GM12878 (cell line): ENCODE results near the gene SMC1B. TPM values are rescaled to one million over a fixed set of nuclear protein-coding genes. Genes with fewer than 3 reads are reported as not detected.

Source experiments
- ATAC-seq: fragments of 200-7000 bp; cut with Tn5 transposase; 3 replicates; pipeline ENCODE4 v1.9.1; 2020; ENCODE audit warnings: mild to moderate bottlenecking, moderate library complexity
- BruUV-seq: library from RNA; stranded (reverse); fragments of 400-500 nt; replicated peaks from 2 replicates; lab custom pipeline; 2021; lab: Mats Ljungman, UMichigan
- CTCF ChIA-PET: fragments of 300-600 bp; sonication (Branson Sonifier 250); formaldehyde crosslinking; extraction: SDS; loops from one replicate; lab custom pipeline; 2021; ENCODE audit warnings: inconsistent platforms; lab: Yijun Ruan, JAX
- POLR2A ChIA-PET: fragments of 350-600 bp; formaldehyde crosslinking; extraction: SDS; loops from one replicate; lab custom pipeline; 2021; ENCODE audit warnings: inconsistent platforms; lab: Charles Lee
- RAD21 ChIA-PET: fragments of 300-600 bp; sonication (Branson Sonifier 250); formaldehyde crosslinking; loops from one replicate; lab custom pipeline; 2023; ENCODE audit warnings: antibody characterized with exemption; ENCODE audit not compliant: unreplicated experiment; lab: Charles Lee
- SMC1A ChIA-PET: fragments of 300-600 bp; sonication (Branson Sonifier 250); formaldehyde crosslinking; loops from one replicate; lab custom pipeline; 2023; ENCODE audit not compliant: unreplicated experiment, uncharacterized antibody; lab: Charles Lee
- DNase-seq: peaks from one replicate; pipeline ENCODE4 v3.0.0-alpha.2; 2011; ENCODE audit warnings: low read depth, low spot score
- FAIRE-seq: peaks from 3 replicates; lab custom pipeline; 2011; peaks lifted over from hg19 to GRCh38; lab: Jason Lieb, UNC
- H2AFZ ChIP-seq: 2 replicates; pipeline ENCODE4 v1.6.0; 2011; ENCODE audit warnings: low read depth, low read length, control low read depth; ENCODE audit not compliant: control insufficient read depth
- H3K27ac ChIP-seq: 2 replicates; pipeline ENCODE4 v1.5.1; 2011; ENCODE audit warnings: control low read depth; ENCODE audit not compliant: control insufficient read depth, insufficient read depth
- H3K27me3 ChIP-seq, 2 experiments: replicated peaks in 1 of 2; 2 replicates each; pipeline versions ENCODE4 v1.6.0 to v1.6.1; 2011; ENCODE audit warnings: low read length in 1 of 2; ENCODE audit not compliant: control insufficient read depth in 2 of 2, insufficient read depth in 2 of 2
- H3K36me3 ChIP-seq, 2 experiments: 2 replicates each; pipeline ENCODE4 v1.5.1; 2011; ENCODE audit warnings: low read length in 1 of 2; ENCODE audit not compliant: control insufficient read depth in 2 of 2, insufficient read depth in 2 of 2
- H3K4me1 ChIP-seq: 2 replicates; pipeline ENCODE4 v1.6.1; 2011; ENCODE audit warnings: mild to moderate bottlenecking, low read length, moderate library complexity, mixed read lengths; ENCODE audit not compliant: control insufficient read depth, insufficient read depth
- H3K4me2 ChIP-seq: 2 replicates; pipeline ENCODE4 v1.6.0; 2011; ENCODE audit warnings: control low read depth; ENCODE audit not compliant: control insufficient read depth, insufficient read depth
- H3K4me3 ChIP-seq: fragments of 200-600 bp; sonication (generic); 2 replicates; pipeline ENCODE4 v1.5.1; 2016
- H3K79me2 ChIP-seq: 2 replicates; pipeline ENCODE4 v1.6.0; 2011; ENCODE audit warnings: low read length; ENCODE audit not compliant: control insufficient read depth, insufficient read depth
- H3K9ac ChIP-seq: 2 replicates; pipeline ENCODE4 v1.8.0; 2011; ENCODE audit warnings: low read length, control low read depth, mixed read lengths; ENCODE audit not compliant: control insufficient read depth, insufficient read depth
- H3K9me3 ChIP-seq: replicated peaks from 3 replicates; pipeline ENCODE4 v1.5.1; 2011; ENCODE audit warnings: mild to moderate bottlenecking, low read length; ENCODE audit not compliant: control insufficient read depth, insufficient read depth
- H4K20me1 ChIP-seq: 2 replicates; pipeline ENCODE4 v1.6.0; 2011; ENCODE audit not compliant: control insufficient read depth, insufficient read depth
- CBFB ChIP-seq: IDR thresholded peaks from 2 replicates; pipeline ENCODE4 v1.6.1; 2016; ENCODE audit warnings: antibody characterized with exemption, low read depth
- CHD2 ChIP-seq: IDR thresholded peaks from 2 replicates; pipeline ENCODE4 v1.6.1; 2011; ENCODE audit warnings: low read depth, low read length, improper control_type of control experiment, borderline replicate concordance
- EP300 ChIP-seq, 2 experiments: fragments of 150-350 bp in 1 of 2; IDR thresholded peaks; 2 replicates each; pipeline ENCODE4 v1.6.1; 2011 to 2012; ENCODE audit warnings: low read depth in 2 of 2, low read length in 2 of 2, borderline replicate concordance in 1 of 2, improper control_type of control experiment in 1 of 2, inconsistent platforms in 1 of 2; ENCODE audit not compliant: control insufficient read depth in 1 of 2
- KLF5 ChIP-seq: fragments of 450-650 bp; IDR thresholded peaks from 2 replicates; pipeline ENCODE4 v1.6.1; 2014; ENCODE audit warnings: mild to moderate bottlenecking; ENCODE audit not compliant: partially characterized antibody
- NFXL1 ChIP-seq: fragments of 450-650 bp; IDR thresholded peaks from 2 replicates; pipeline ENCODE4 v1.6.1; 2017; ENCODE audit warnings: antibody characterized with exemption, mild to moderate bottlenecking, borderline replicate concordance
- NRF1 ChIP-seq: conservative IDR thresholded peaks from 2 replicates; pipeline ENCODE4 v1.6.1; 2011; ENCODE audit warnings: mild to moderate bottlenecking, low read depth, low read length, improper control_type of control experiment
- PAX8 ChIP-seq: fragments of 450-650 bp; IDR thresholded peaks from 2 replicates; pipeline ENCODE4 v1.6.1; 2017; ENCODE audit warnings: mild to moderate bottlenecking, moderate library complexity
- PBX3 ChIP-seq: IDR thresholded peaks from 2 replicates; pipeline ENCODE4 v1.6.1; 2011; ENCODE audit warnings: mild to moderate bottlenecking, low read depth, low read length, moderate library complexity; ENCODE audit not compliant: insufficient replicate concordance
- POLR2AphosphoS2 ChIP-seq: IDR thresholded peaks from 2 replicates; pipeline ENCODE4 v1.6.1; 2011; ENCODE audit warnings: low read depth, mild to moderate bottlenecking, low read length, improper control_type of control experiment, moderate library complexity
- SUZ12 ChIP-seq: fragments of 200-600 bp; sonication (generic); IDR thresholded peaks from one replicate; pipeline ENCODE4 v1.6.1; 2018; ENCODE audit warnings: antibody characterized with exemption, mild to moderate bottlenecking; ENCODE audit not compliant: unreplicated experiment
- YBX1 ChIP-seq: fragments of 450-650 bp; IDR thresholded peaks from 2 replicates; pipeline ENCODE4 v1.6.1; 2016; ENCODE audit warnings: antibody characterized with exemption
- ZZZ3 ChIP-seq: IDR thresholded peaks from 2 replicates; pipeline ENCODE4 v1.6.1; 2011; ENCODE audit warnings: low read depth; ENCODE audit not compliant: control insufficient read depth, insufficient read length
- WGBS: methylation state at CpG from one replicate; pipeline ENCODE4 v1.1.6; 2016; ENCODE audit warnings: low lambda C conversion rate; ENCODE audit not compliant: insufficient replicate concordance, insufficient coverage; ENCODE audit errors: missing lambda C conversion rate; 5-methylcytosine and 5-hydroxymethylcytosine counted together
- in situ Hi-C: fragments of 300-500 bp; cut with MboI; formaldehyde crosslinking; loops from 9 replicates; pipeline ENCODE4 v1.14.3; 2018; ENCODE audit warnings: mixed read lengths
- intact Hi-C: fragments of 100-400 bp; cut with micrococcal nuclease; formaldehyde crosslinking; loops from one replicate; pipeline ENCODE4 v1.14.2; 2022; ENCODE audit not compliant: unreplicated experiment
- polyA plus RNA-seq, 11 experiments: library from polyadenylated mRNA; depleted of rRNA in 4 of 11; unstranded in 6 of 11; stranded (reverse) in 5 of 11; fragments of >200 nt; fragmentation: Nextera tagmentation in 4 of 11; fragmentation: Illumina TruSeq in 1 of 11; extraction: Ambion mirVana in 4 of 11; extraction: Trizol in 1 of 11; gene quantifications; 1 replicate in 1 of 11; 2 replicates in 10 of 11; pipeline versions ENCODE4 v1.2.1 to v1.2.3, GENCODE V29; 2011 to 2016; ENCODE audit warnings: inconsistent platforms in 2 of 11, missing spikeins in 2 of 11, low read depth in 1 of 11
- total RNA-seq, 4 experiments: library from RNA; depleted of rRNA in 3 of 4; stranded (reverse); fragments of >200 nt in 3 of 4; fragmentation: Illumina TruSeq in 1 of 4; extraction: Trizol in 1 of 4; gene quantifications; 2 replicates each; pipeline versions ENCODE4 v1.2.1 to v1.2.3, GENCODE V29; 2013 to 2021

SMC1B gene
- total and polyA plus RNA-seq, 10 of the 15 experiments (the other 5 are each of a cell fraction or from before 2014, with no cell fraction given): not detected

GRCh38 chr22:45323695-45324094 is 89.7 kb downstream of the SMC1B start:
- intact Hi-C loops: no loop called here
- Histone ChIP-seq H3K27ac (no peak overlapping the region), H3K36me3 (peaks cover 10 to 18% of the 10 kb centered on the region in 2 experiments; a peak in 3 of 4 replicates), H3K27me3 (no peaks in the 10 kb centered on the region)
- no TSS peak for BruUV-seq
- 98% methylated on average over 7 of the region's 7 CpGs for WGBS
- no peak for TF ChIP-seq YBX1
- TF ChIP-seq ZZZ3: no peak
- TF ChIP-seq EP300 (IDR thresholded peaks at IDR 0.05; ENCODE audit: borderline replicate concordance in 1 of 2, control insufficient read depth in 1 of 2, low read depth in 2 of 2, low read length in 2 of 2): no peak
- TF ChIP-seq NFXL1: no peak
- TF ChIP-seq, all 136 proteins: peak for 0
- FAIRE-seq: no peak
- Histone ChIP-seq H3K79me2 (peaks cover 10% of the 10 kb centered on the region), H3K4me1 (peaks cover 8% of the 10 kb centered on the region), H3K9ac (no peak overlapping the region), H3K4me2 (no peak overlapping the region), H2AFZ (no peak overlapping the region), H3K9me3 (no peaks in the 10 kb centered on the region), H3K4me3 (no peak overlapping the region), H4K20me1 (no peaks in the 10 kb centered on the region)
- CTCF ChIA-PET: interaction anchor here (0.9 to 1.2 kb wide), 2 partner anchors 15 to 230 kb away, joined by 3 to 4 read pairs; no protein-coding TSS in a partner anchor
- in situ Hi-C loops: no loop called here
- no peak for ATAC-seq
- SMC1A ChIA-PET: no interaction called here
- no peak for DNase-seq
- POLR2A ChIA-PET: no interaction called here
- RAD21 ChIA-PET: no interaction called here

- H3K4me1 ChIP-seq: peaks cover 11% of the 10 kb centered on the region
- ChIA-PET POLR2A (interaction anchor here (0.7 kb wide), 1 partner anchor 10 kb away, joined by 3 read pairs; no protein-coding TSS in a partner anchor), SMC1A (interaction anchor here (1.1 kb wide), 1 partner anchor 14 kb away, joined by 3 read pairs; no protein-coding TSS in a partner anchor), RAD21 (no interaction called here), CTCF (interaction anchor here (0.6 to 0.9 kb wide), 2 partner anchors 59 to 231 kb away, joined by 3 read pairs; no protein-coding TSS in a partner anchor)
- BruUV-seq: no TSS peak
- FAIRE-seq (no peak), ATAC-seq (no peak), DNase-seq (no peak)
- H3K79me2 ChIP-seq: peaks cover 11% of the 10 kb centered on the region
- no peak overlapping the region for H3K27ac ChIP-seq
- H3K4me2 ChIP-seq: no peak overlapping the region
- H3K9me3 ChIP-seq: no peaks in the 10 kb centered on the region
- in situ Hi-C loops: no loop called here
- H4K20me1 ChIP-seq: no peaks in the 10 kb centered on the region
- H3K36me3 ChIP-seq: peaks cover 10 to 18% of the 10 kb centered on the region in 2 experiments; a peak in 3 of 4 replicates
- no peaks in the 10 kb centered on the region for H3K27me3 ChIP-seq
- no peak overlapping the region for H2AFZ ChIP-seq
- no peak overlapping the region for H3K4me3 ChIP-seq
- no peak for TF ChIP-seq PBX3
- TF ChIP-seq NRF1: no peak
- no peak for TF ChIP-seq SUZ12
- no peak for TF ChIP-seq KLF5
- TF ChIP-seq CBFB: no peak
- no peak for TF ChIP-seq POLR2AphosphoS2
- no peak for TF ChIP-seq PAX8
- no peak for TF ChIP-seq CHD2
- H3K9ac ChIP-seq: no peak overlapping the region
- WGBS: 97% methylated on average over 24 of the region's 24 CpGs
- intact Hi-C loops: no loop called here
These were observed 90.4 kb downstream of the SMC1B start for GRCh38 chr22:45322873-45323525.
